GM12878 (cell line): Measurements from ENCODE around the gene INTS7.

Experiments used
- BRCA1 ChIP-seq: IDR thresholded peaks from 2 replicates; pipeline ENCODE4 v1.6.1; 2011; ENCODE audit warnings: low read depth, low read length, improper control_type of control experiment
- CBX5 ChIP-seq: sonication (generic); IDR thresholded peaks from 2 replicates; pipeline ENCODE4 v1.6.1; 2016; ENCODE audit warnings: low read depth, moderate library complexity, mild to moderate bottlenecking, inconsistent platforms
- CREM ChIP-seq: IDR thresholded peaks from 2 replicates; pipeline ENCODE4 v1.6.1; 2014; ENCODE audit warnings: antibody characterized with exemption, low read depth
- CTCF ChIP-seq, 3 experiments: IDR thresholded peaks in 2 of 3; conservative IDR thresholded peaks in 1 of 3; 2 replicates each; pipeline ENCODE4 v1.5.1; 2011; ENCODE audit warnings: low read depth in 3 of 3, low read length in 3 of 3, mild to moderate bottlenecking in 3 of 3, control low read depth in 2 of 3, moderate library complexity in 2 of 3, inconsistent platforms in 1 of 3, mixed read lengths in 1 of 3; ENCODE audit not compliant: control insufficient read depth in 2 of 3, insufficient read depth in 1 of 3; ENCODE audit errors: extremely low read depth in 1 of 3
- EP300 ChIP-seq, 2 experiments: fragments of 150-350 bp in 1 of 2; IDR thresholded peaks; 2 replicates each; pipeline ENCODE4 v1.6.1; 2011 to 2012; ENCODE audit warnings: low read depth in 2 of 2, low read length in 2 of 2, borderline replicate concordance in 1 of 2, improper control_type of control experiment in 1 of 2, inconsistent platforms in 1 of 2; ENCODE audit not compliant: control insufficient read depth in 1 of 2
- MXI1 ChIP-seq: fragments of 150-350 bp; IDR thresholded peaks from 2 replicates; pipeline ENCODE4 v1.6.1; 2011; ENCODE audit warnings: low read depth, mild to moderate bottlenecking, inconsistent platforms, low read length, improper control_type of control experiment
- NFYB ChIP-seq: IDR thresholded peaks from 2 replicates; pipeline ENCODE4 v1.6.1; 2011; ENCODE audit warnings: low read depth, mild to moderate bottlenecking, low read length, improper control_type of control experiment, moderate library complexity; ENCODE audit not compliant: insufficient read depth
- POLR2A ChIP-seq: IDR thresholded peaks from 2 replicates; pipeline ENCODE4 v1.6.1; 2011; ENCODE audit warnings: low read depth, mild to moderate bottlenecking, low read length
- POLR2AphosphoS5 ChIP-seq: IDR thresholded peaks from 2 replicates; pipeline ENCODE4 v1.6.1; 2011; ENCODE audit warnings: mild to moderate bottlenecking, low read length, inconsistent platforms
- RFX5 ChIP-seq: IDR thresholded peaks from 2 replicates; pipeline ENCODE4 v1.6.1; 2011; ENCODE audit warnings: low read depth, low read length, improper control_type of control experiment
- YY1 ChIP-seq: IDR thresholded peaks from 2 replicates; pipeline ENCODE4 v1.6.1; 2011; ENCODE audit warnings: low read depth, mild to moderate bottlenecking, low read length
- ZBTB33 ChIP-seq: fragments of 450-650 bp; IDR thresholded peaks from 2 replicates; pipeline ENCODE4 v1.6.1; 2017; ENCODE audit warnings: mild to moderate bottlenecking
- ZNF217 ChIP-seq: fragments of 450-650 bp; IDR thresholded peaks from 2 replicates; pipeline ENCODE4 v1.6.1; 2017; ENCODE audit warnings: antibody characterized with exemption, mild to moderate bottlenecking
- TF ChIP-seq, protein P1 (sequence below): IDR thresholded peaks from 2 replicates; pipeline ENCODE4 v1.6.1; 2012; ENCODE audit warnings: low read depth, low read length, improper control_type of control experiment

- TF ChIP-seq NFYB (no peak), POLR2AphosphoS5 (no peak), BRCA1 (no peak), MXI1 (no peak), POLR2A (no peak), EP300 (IDR thresholded peaks at IDR 0.05; ENCODE audit: borderline replicate concordance in 1 of 2, control insufficient read depth in 1 of 2, low read depth in 2 of 2, low read length in 2 of 2) (no peak), CTCF (IDR thresholded peaks at IDR 0.05 in 2 of 3, conservative IDR thresholded peaks at IDR 0.05 in 1 of 3; ENCODE audit: control insufficient read depth in 2 of 3, extremely low read depth in 1 of 3, insufficient read depth in 1 of 3, low read depth in 3 of 3, low read length in 3 of 3) (no peak), CREM (no peak), ZNF217 (no peak), YY1 (no peak), RFX5 (no peak), ZBTB33 (no peak), CBX5 (no peak)
- TF ChIP-seq, protein P1, sequence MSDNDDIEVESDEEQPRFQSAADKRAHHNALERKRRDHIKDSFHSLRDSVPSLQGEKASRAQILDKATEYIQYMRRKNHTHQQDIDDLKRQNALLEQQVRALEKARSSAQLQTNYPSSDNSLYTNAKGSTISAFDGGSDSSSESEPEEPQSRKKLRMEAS = no peak
Observed at GRCh38 chr1:212074313-212074712, 39.0 kb upstream of the INTS7 start.
